NCI-H1092 treated with DMSO at 0.1 percent for 48 hours (cell line): ENCODE data around the gene ACKR2.
"Not testable (repeated sequence)": the region's sequence is repeated elsewhere in the genome, so short reads cannot be mapped to it uniquely, and the experiment has no call there.

Experiments used
- DNase-seq: peaks from one replicate; lab custom pipeline; 2025; lab: John Stamatoyannopoulos, UW

Gene ACKR2

GRCh38 chr3:42801784-42802183, 7.5 kb upstream of the ACKR2 start:
- no peak for DNase-seq

- no peak for DNase-seq
These were observed 6.3 kb upstream of the ACKR2 start for GRCh38 chr3:42802876-42803413.

- peak; percentile 26 for DNase-seq
These were observed 5.7 kb upstream of the ACKR2 start for GRCh38 chr3:42803414-42804105.

GRCh38 chr3:42804106-42804830, 5.0 kb upstream of the ACKR2 start, which contains the start of gene HIGD1A:
HIGD1A (minus strand) TSS chr3:42804490; CDS start chr3:42794253, 10,237 bp downstream.
- peak; percentile 93 for DNase-seq

GRCh38 chr3:42804831-42805132, 4.5 kb upstream of the ACKR2 start:
- DNase-seq = peak; percentile 35

GRCh38 chr3:42805141-42805821, 4.0 kb upstream of the ACKR2 start:
- no peak for DNase-seq

- DNase-seq = no peak
These were observed 1.3 kb upstream of the ACKR2 start for GRCh38 chr3:42807929-42808328.

- DNase-seq = not testable (repeated sequence)
These were observed 1.5 kb downstream of the ACKR2 start for GRCh38 chr3:42810706-42811105.

GRCh38 chr3:42811118-42811883, 2.1 kb downstream of the ACKR2 start:
- DNase-seq = not testable (repeated sequence)

GRCh38 chr3:42814246-42814645, 5.0 kb downstream of the ACKR2 start:
- DNase-seq = no peak

- no peak for DNase-seq
These were observed 5.8 kb downstream of the ACKR2 start for GRCh38 chr3:42814914-42815507.

- no peak for DNase-seq
These were observed 6.6 kb downstream of the ACKR2 start for GRCh38 chr3:42815826-42816225.

- DNase-seq = peak; percentile 95
These were observed 10.2 kb downstream of the ACKR2 start for GRCh38 chr3:42819351-42819965.

GRCh38 chr3:42820746-42821051, 11.5 kb downstream of the ACKR2 start:
- no peak for DNase-seq

- no peak for DNase-seq
These were observed 13.6 kb downstream of the ACKR2 start for GRCh38 chr3:42822828-42823227.

- no peak for DNase-seq
These were observed 14.1 kb downstream of the ACKR2 start for GRCh38 chr3:42823351-42823750.

- DNase-seq = no peak
These were observed 16.9 kb downstream of the ACKR2 start for GRCh38 chr3:42826141-42826540.

- DNase-seq = no peak
These were observed 17.8 kb downstream of the ACKR2 start for GRCh38 chr3:42827023-42827422.

GRCh38 chr3:42827654-42828053, 18.4 kb downstream of the ACKR2 start:
- no peak for DNase-seq

- no peak for DNase-seq
These were observed 19.9 kb downstream of the ACKR2 start for GRCh38 chr3:42829083-42829627.
